CD4-positive, alpha-beta memory T cell (primary cell): ENCODE results near the gene PIN4. TPM values are rescaled to one million over a fixed set of nuclear protein-coding genes. Genes with fewer than 3 reads are reported as not detected.

Experiments
- CTCF ChIA-PET: fragments of 350-600 bp; sonication (Branson Sonifier 250); formaldehyde crosslinking; loops from one replicate; lab custom pipeline; 2021; ENCODE audit warnings: inconsistent platforms; ENCODE audit not compliant: partially characterized antibody; lab: Charles Lee
- POLR2A ChIA-PET: fragments of 350-600 bp; sonication (Branson Sonifier 250); formaldehyde crosslinking; loops from one replicate; lab custom pipeline; 2021; ENCODE audit not compliant: partially characterized antibody; lab: Charles Lee
- DNase-seq, 5 donors: peaks; one replicate each; pipeline versions ENCODE4 v3.0.0 to v3.0.0-alpha.2; 2020 to 2022; ENCODE audit warnings: mixed read lengths in 1 of 5
- H3K27ac ChIP-seq: one replicate; pipeline ENCODE4 v1.7.0; 2013; ENCODE audit warnings: low read depth, low read length
- H3K27me3 ChIP-seq: 2 replicates; pipeline ENCODE4 v1.7.0; 2013; ENCODE audit warnings: mild to moderate bottlenecking, low read length, moderate library complexity; ENCODE audit not compliant: insufficient read depth
- H3K36me3 ChIP-seq: 2 replicates; pipeline ENCODE4 v1.7.0; 2013; ENCODE audit warnings: mild to moderate bottlenecking, low read length, moderate library complexity; ENCODE audit not compliant: insufficient read depth
- H3K4me1 ChIP-seq: 2 replicates; pipeline ENCODE4 v1.7.0; 2013; ENCODE audit warnings: mild to moderate bottlenecking, low read length, moderate library complexity; ENCODE audit not compliant: insufficient read depth
- H3K4me3 ChIP-seq, 2 donors: one replicate each; pipeline ENCODE4 v1.7.0; 2013; ENCODE audit warnings: low read length in 2 of 2, mild to moderate bottlenecking in 1 of 2
- H3K9me3 ChIP-seq, 2 donors: one replicate each; pipeline ENCODE4 v1.7.0; 2013; ENCODE audit warnings: low read length in 2 of 2, control low read depth in 1 of 2; ENCODE audit not compliant: control insufficient read depth in 1 of 2
- H3K27ac Mint-ChIP-seq, 7 donors: one replicate each; pipeline ENCODE4 v1.8.0; 2020 to 2021; ENCODE audit warnings: mixed read lengths in 7 of 7, mild to moderate bottlenecking in 6 of 7, inconsistent platforms in 3 of 7, moderate library complexity in 3 of 7
- H3K27me3 Mint-ChIP-seq, 2 donors: one replicate each; pipeline ENCODE4 v1.8.0; 2020 to 2021; ENCODE audit warnings: mixed read lengths in 2 of 2
- H3K36me3 Mint-ChIP-seq, 2 donors: one replicate each; pipeline ENCODE4 v1.8.0; 2020 to 2021; ENCODE audit warnings: mixed read lengths in 2 of 2, inconsistent platforms in 1 of 2, mild to moderate bottlenecking in 1 of 2
- H3K4me1 Mint-ChIP-seq, 4 donors: one replicate each; pipeline ENCODE4 v1.8.0; 2020 to 2021; ENCODE audit warnings: mixed read lengths in 4 of 4, mild to moderate bottlenecking in 1 of 4
- H3K4me3 Mint-ChIP-seq, 8 donors: one replicate each; pipeline ENCODE4 v1.8.0; 2020 to 2021; ENCODE audit warnings: mixed read lengths in 8 of 8, mild to moderate bottlenecking in 7 of 8, moderate library complexity in 6 of 8, inconsistent platforms in 3 of 8
- H3K9me3 Mint-ChIP-seq, 8 donors: one replicate each; pipeline ENCODE4 v1.8.0; 2020 to 2021; ENCODE audit warnings: mixed read lengths in 8 of 8, mild to moderate bottlenecking in 5 of 8, inconsistent platforms in 3 of 8, moderate library complexity in 1 of 8
- intact Hi-C: fragments of 100-400 bp; cut with micrococcal nuclease; formaldehyde crosslinking; loops from one replicate; pipeline ENCODE4 v1.15.1; 2023
- polyA plus RNA-seq, 2 donors: library from polyadenylated mRNA; unstranded; fragments of 300-500 nt; fragmentation: Illumina TruSeq; gene quantifications; one replicate each; pipeline ENCODE4 v1.2.3, GENCODE V29; 2021
- total RNA-seq, 2 experiments: library from RNA; stranded (reverse); gene quantifications; one replicate each; pipeline ENCODE4 v1.2.3, GENCODE V29; 2021

PIN4 gene
- total and polyA plus RNA-seq, 4 experiments from 2014 or later: 13.3 to 34.1 (median 21.4) TPM

DNA sequence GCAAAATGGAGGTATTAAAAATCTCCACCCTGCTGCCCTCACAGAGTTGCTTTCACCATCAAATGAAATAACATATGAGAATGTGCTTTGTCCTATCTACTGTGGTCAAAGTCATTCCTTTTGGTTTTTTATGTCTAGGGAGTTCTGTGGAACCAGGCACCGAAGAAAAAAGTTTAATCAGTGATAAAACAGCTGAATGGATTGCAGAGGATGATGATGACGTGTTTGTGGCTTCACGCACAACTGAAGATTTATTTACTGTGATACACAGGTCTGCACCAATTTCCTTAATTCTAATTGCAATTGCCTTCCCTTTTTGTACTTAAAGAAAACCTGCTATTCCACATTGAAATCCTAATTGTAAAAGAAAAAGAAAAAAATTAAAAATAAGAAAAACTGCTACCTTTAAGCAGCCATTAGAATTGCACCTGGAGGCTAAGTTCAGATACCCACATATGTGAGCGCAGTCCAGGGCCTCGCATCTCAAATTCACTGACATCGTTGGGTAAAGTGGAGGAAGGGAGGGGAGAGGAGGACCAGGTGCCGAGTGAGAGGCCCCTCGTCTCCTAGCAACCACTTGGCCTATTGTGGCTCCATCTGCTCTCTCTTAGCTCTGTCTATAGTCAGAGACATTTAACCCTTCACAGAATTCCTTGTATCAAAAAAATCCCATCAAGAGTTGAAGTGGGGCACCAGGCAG, 39.3 kb upstream of the PIN4 start:
- CTCF ChIA-PET: no interaction called here
- no peaks in the 10 kb centered on the region for H3K9me3 Mint-ChIP-seq
- peaks cover 0 to 20% of the 10 kb centered on the region in 2 donors for H3K36me3 Mint-ChIP-seq
- H3K4me3 ChIP-seq: no peak overlapping the region
- DNase-seq: no peak
- no peaks in the 10 kb centered on the region for H3K27me3 Mint-ChIP-seq
- H3K4me1 Mint-ChIP-seq: peaks cover 19 to 52% (median 36%) of the 10 kb centered on the region in 4 donors
- H3K27me3 ChIP-seq: no peaks in the 10 kb centered on the region
- no peak overlapping the region for H3K27ac ChIP-seq
- intact Hi-C loops: no loop called here
- H3K9me3 ChIP-seq: no peaks in the 10 kb centered on the region
- H3K4me3 Mint-ChIP-seq: peak overlapping the region in 1 of 8 donors; percentile 27
- peaks cover 40% of the 10 kb centered on the region for H3K4me1 ChIP-seq
- POLR2A ChIA-PET: interaction anchor here (1.3 to 1.8 kb wide), 2 partner anchors 10 to 39 kb away, joined by 4 to 7 read pairs; partner anchors contain the start of genes PIN4 and RTL5
- peak overlapping the region in 3 of 7 donors; percentile 55 to 93 (median 61) for H3K27ac Mint-ChIP-seq
- no peaks in the 10 kb centered on the region for H3K36me3 ChIP-seq

DNA sequence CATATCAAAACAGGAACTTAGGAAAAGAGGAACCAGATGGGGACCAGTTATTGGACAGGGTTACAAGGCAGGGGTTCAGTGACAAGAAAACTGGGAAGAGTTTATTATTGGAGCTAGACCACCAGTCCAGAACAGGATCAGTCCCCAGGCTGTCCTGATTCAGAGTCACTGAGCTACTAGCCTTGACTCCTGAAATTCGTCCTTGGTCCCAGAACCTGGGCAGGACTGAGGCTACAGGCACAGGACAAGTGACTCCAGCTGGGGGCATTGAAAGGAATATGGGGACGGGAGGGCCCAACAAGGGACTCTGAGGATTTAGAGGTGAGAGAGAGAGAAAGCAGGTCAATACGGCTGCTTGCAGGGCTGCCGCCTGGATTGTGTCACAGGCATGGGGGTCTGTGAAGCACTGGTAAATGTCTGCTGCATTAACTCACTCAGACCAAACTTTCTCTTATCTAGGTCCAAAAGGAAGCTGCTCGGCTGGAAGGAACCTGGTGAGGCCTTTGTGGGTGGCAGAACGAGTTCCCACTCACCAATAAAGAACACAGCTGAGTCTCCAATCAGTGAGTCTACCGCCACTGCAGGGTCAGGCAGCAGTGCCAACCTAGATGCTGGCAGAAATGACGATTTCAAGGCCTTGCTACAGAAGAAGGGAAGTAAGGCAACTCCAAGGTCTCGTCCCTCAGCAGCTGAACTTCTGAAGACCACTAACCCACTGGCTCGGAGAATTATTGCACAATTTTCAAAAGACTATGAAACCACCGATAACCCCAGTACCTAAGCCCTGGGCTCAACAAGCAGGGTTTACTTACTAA, 38.6 kb upstream of the PIN4 start:
- H3K9me3 ChIP-seq: no peaks in the 10 kb centered on the region
- DNase-seq: no peak
- Mint-ChIP-seq H3K27ac (peak overlapping the region in 2 of 7 donors; percentile 19 to 67), H3K27me3 (no peaks in the 10 kb centered on the region), H3K9me3 (no peaks in the 10 kb centered on the region), H3K4me3 (peak overlapping the region in 2 of 8 donors; percentile 18 to 27), H3K4me1 (peaks cover 19 to 52% (median 36%) of the 10 kb centered on the region in 4 donors), H3K36me3 (peaks cover 0 to 20% of the 10 kb centered on the region in 2 donors)
- no peak overlapping the region for H3K4me3 ChIP-seq
- H3K27ac ChIP-seq: no peak overlapping the region
- peaks cover 40% of the 10 kb centered on the region for H3K4me1 ChIP-seq
- H3K36me3 ChIP-seq: no peaks in the 10 kb centered on the region
- ChIA-PET CTCF (no interaction called here), POLR2A (interaction anchor here (1.1 to 1.8 kb wide), 3 partner anchors 11 to 38 kb away, joined by 4 to 7 read pairs (median 5); partner anchors contain the start of genes PIN4 and RTL5)
- no peaks in the 10 kb centered on the region for H3K27me3 ChIP-seq
- intact Hi-C loops: no loop called here

DNA sequence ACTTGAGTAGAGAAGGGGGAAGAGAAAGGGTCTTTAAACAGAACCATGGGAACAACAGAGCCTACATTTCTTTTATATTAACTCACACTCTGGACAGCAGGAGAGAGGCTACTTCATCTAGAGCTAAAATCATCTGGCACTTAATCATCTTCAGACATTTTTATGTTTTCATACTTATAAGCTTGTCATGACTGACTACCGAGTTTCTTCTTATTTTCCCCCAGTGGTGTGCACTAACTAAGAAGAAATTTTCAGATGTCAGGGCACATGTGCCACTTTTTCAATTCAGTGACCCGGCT, 38.0 kb upstream of the PIN4 start:
- Histone ChIP-seq H3K27ac (no peak overlapping the region), H3K36me3 (no peaks in the 10 kb centered on the region), H3K4me1 (peaks cover 40% of the 10 kb centered on the region), H3K9me3 (no peaks in the 10 kb centered on the region), H3K27me3 (no peaks in the 10 kb centered on the region), H3K4me3 (no peak overlapping the region)
- Mint-ChIP-seq H3K9me3 (no peaks in the 10 kb centered on the region), H3K4me1 (peaks cover 19 to 52% (median 36%) of the 10 kb centered on the region in 4 donors), H3K4me3 (peak overlapping the region in 2 of 8 donors; percentile 17 to 27), H3K36me3 (peaks cover 0 to 20% of the 10 kb centered on the region in 2 donors), H3K27me3 (no peaks in the 10 kb centered on the region), H3K27ac (peak overlapping the region in 2 of 7 donors; percentile 19 to 67)
- no peak for DNase-seq
- intact Hi-C loops: no loop called here
- CTCF ChIA-PET: no interaction called here
- POLR2A ChIA-PET: interaction anchor here (1.1 to 1.8 kb wide), 2 partner anchors 12 to 25 kb away, joined by 5 to 7 read pairs; partner anchors contain the start of gene RTL5

DNA sequence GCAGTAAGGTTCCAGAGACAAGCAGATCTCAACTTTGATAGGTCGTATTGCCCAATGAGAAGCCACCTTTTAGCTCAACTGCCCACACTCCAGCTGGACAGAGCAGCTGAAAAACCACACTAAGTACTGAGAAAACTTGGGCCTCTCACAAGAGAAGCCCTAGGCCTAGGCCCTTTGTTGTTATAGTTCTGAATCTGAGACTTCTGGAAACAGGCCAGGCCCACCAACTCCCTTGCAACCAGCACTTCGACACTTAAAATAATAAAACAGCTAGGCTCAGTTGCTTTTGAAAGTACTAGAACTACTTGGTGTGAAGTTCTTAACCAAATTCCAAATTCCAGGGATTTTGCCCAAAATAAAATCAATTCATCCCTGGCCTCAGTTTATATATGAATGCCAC, 36.4 kb upstream of the PIN4 start:
- H3K27me3 Mint-ChIP-seq: no peaks in the 10 kb centered on the region
- intact Hi-C loops: no loop called here
- peaks cover 40% of the 10 kb centered on the region for H3K4me1 ChIP-seq
- ChIA-PET POLR2A (no interaction called here), CTCF (interaction anchor here (1.0 to 2.0 kb wide), 2 partner anchors 18 to 53 kb away, joined by 3 to 9 read pairs; no protein-coding TSS in a partner anchor)
- no peaks in the 10 kb centered on the region for H3K9me3 ChIP-seq
- H3K27me3 ChIP-seq: no peaks in the 10 kb centered on the region
- H3K4me1 Mint-ChIP-seq: peaks cover 19 to 46% (median 36%) of the 10 kb centered on the region in 4 donors
- H3K27ac ChIP-seq: no peak overlapping the region
- no peak for DNase-seq
- H3K36me3 Mint-ChIP-seq: peaks cover 0 to 15% of the 10 kb centered on the region in 2 donors
- H3K36me3 ChIP-seq: no peaks in the 10 kb centered on the region
- H3K9me3 Mint-ChIP-seq: no peaks in the 10 kb centered on the region
- peak overlapping the region in 3 of 7 donors; percentile 18 to 55 (median 54) for H3K27ac Mint-ChIP-seq
- H3K4me3 ChIP-seq: no peak overlapping the region
- H3K4me3 Mint-ChIP-seq: peak overlapping the region in 1 of 8 donors; percentile 15

DNA sequence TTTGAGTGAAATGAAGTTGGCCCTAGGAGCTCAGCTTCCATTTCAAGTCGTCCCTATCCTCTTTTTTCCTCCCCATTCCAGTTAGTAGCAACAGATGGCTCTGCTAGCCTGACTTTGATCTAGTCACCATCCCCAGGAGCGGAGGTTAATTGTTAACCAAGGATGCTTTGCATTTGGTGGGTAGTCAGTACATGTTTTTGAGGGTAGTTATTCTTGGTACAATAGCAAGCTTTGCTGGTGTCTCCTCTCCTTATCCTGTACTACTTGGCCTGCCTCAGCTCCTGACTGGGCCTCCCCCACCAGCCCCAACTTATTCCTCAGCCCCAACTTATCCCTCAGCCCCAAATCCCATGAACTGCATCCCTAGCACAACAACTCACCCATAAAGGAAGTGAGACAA, 35.0 kb upstream of the PIN4 start:
- Mint-ChIP-seq H3K4me3 (no peak overlapping the region), H3K27ac (peak overlapping the region in 1 of 7 donors; percentile 72), H3K9me3 (no peaks in the 10 kb centered on the region), H3K27me3 (no peaks in the 10 kb centered on the region), H3K4me1 (peaks cover 15 to 33% (median 26%) of the 10 kb centered on the region in 4 donors), H3K36me3 (peaks cover 0 to 6% of the 10 kb centered on the region in 2 donors)
- no peak overlapping the region for H3K4me3 ChIP-seq
- no peak for DNase-seq
- no peaks in the 10 kb centered on the region for H3K9me3 ChIP-seq
- intact Hi-C loops: no loop called here
- no peak overlapping the region for H3K27ac ChIP-seq
- ChIA-PET POLR2A (no interaction called here), CTCF (no interaction called here)
- H3K36me3 ChIP-seq: no peaks in the 10 kb centered on the region
- peaks cover 26% of the 10 kb centered on the region for H3K4me1 ChIP-seq
- no peaks in the 10 kb centered on the region for H3K27me3 ChIP-seq

DNA sequence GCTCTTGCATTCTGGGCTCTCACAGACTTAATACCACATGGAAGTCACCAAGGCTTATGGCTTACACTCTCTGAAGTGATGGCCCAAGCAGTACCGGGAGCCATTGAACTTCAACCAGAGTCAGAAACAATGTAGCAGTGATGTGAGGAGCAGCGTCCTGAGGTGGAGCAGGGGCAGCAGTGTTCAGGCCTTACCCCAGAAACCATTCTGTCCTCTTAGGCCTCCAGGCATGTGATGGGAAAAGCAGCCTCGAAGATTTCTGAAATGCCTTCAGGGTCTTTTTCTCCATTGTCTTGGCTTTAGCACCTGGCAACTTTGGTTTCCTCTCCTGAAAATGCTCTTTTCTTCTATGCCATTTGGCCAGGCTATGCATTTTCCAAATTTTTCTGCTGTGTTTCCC, 22.8 kb upstream of the PIN4 start:
- peaks cover 0 to 9% (median 0%) of the 10 kb centered on the region in 8 donors for H3K9me3 Mint-ChIP-seq

DNA sequence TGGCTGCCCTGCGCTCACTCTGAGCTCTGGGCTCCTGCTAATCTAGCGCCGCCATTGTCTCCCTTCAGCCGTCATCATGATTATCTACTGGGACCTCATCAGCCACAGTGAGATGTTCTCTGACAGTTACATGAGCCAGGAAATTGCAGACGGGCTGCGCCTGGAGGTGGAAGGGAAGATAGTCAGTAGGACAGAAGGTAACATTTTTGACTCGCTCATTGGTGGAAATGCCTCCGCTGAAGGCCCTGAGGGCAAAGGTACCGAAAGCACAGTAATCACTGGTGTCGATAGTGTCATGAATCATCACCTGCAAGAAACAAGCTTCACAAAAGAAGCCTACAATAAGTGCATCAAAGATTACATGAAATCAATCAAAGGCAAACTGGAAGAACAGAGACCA, 21.8 kb upstream of the PIN4 start:
- DNase-seq: no peak
- Mint-ChIP-seq H3K4me3 (no peak overlapping the region), H3K27me3 (no peaks in the 10 kb centered on the region), H3K4me1 (no peaks in the 10 kb centered on the region), H3K9me3 (peaks cover 0 to 9% (median 0%) of the 10 kb centered on the region in 8 donors), H3K36me3 (no peaks in the 10 kb centered on the region), H3K27ac (no peak overlapping the region)
- H3K9me3 ChIP-seq: no peaks in the 10 kb centered on the region
- ChIA-PET POLR2A (no interaction called here), CTCF (no interaction called here)
- no peaks in the 10 kb centered on the region for H3K4me1 ChIP-seq
- no peaks in the 10 kb centered on the region for H3K36me3 ChIP-seq
- H3K4me3 ChIP-seq: no peak overlapping the region
- no peaks in the 10 kb centered on the region for H3K27me3 ChIP-seq
- no peak overlapping the region for H3K27ac ChIP-seq
- intact Hi-C loops: no loop called here

More for the DNA sequence above, 22.8 kb upstream of the PIN4 start:
- intact Hi-C loops: no loop called here
- Histone ChIP-seq H3K9me3 (no peaks in the 10 kb centered on the region), H3K4me1 (no peaks in the 10 kb centered on the region), H3K27me3 (no peaks in the 10 kb centered on the region), H3K4me3 (no peak overlapping the region), H3K27ac (no peak overlapping the region), H3K36me3 (no peaks in the 10 kb centered on the region)
- ChIA-PET CTCF (no interaction called here), POLR2A (no interaction called here)
- no peak for DNase-seq
- no peak overlapping the region for H3K4me3 Mint-ChIP-seq
- no peaks in the 10 kb centered on the region for H3K27me3 Mint-ChIP-seq
- no peaks in the 10 kb centered on the region for H3K4me1 Mint-ChIP-seq
- H3K36me3 Mint-ChIP-seq: no peaks in the 10 kb centered on the region
- H3K27ac Mint-ChIP-seq: no peak overlapping the region
